ENCODE data around the gene THSD7B. TPM values are rescaled to one million over a fixed set of nuclear protein-coding genes. Genes with fewer than 3 reads are reported as not detected.
A peak's percentile ranks its signal among the peaks of the same experiment; 100 is the strongest.

Gene THSD7B
- total and polyA plus RNA-seq, 2 donors from 2014 or later, result 0.34 to 0.85 TPM

DNA sequence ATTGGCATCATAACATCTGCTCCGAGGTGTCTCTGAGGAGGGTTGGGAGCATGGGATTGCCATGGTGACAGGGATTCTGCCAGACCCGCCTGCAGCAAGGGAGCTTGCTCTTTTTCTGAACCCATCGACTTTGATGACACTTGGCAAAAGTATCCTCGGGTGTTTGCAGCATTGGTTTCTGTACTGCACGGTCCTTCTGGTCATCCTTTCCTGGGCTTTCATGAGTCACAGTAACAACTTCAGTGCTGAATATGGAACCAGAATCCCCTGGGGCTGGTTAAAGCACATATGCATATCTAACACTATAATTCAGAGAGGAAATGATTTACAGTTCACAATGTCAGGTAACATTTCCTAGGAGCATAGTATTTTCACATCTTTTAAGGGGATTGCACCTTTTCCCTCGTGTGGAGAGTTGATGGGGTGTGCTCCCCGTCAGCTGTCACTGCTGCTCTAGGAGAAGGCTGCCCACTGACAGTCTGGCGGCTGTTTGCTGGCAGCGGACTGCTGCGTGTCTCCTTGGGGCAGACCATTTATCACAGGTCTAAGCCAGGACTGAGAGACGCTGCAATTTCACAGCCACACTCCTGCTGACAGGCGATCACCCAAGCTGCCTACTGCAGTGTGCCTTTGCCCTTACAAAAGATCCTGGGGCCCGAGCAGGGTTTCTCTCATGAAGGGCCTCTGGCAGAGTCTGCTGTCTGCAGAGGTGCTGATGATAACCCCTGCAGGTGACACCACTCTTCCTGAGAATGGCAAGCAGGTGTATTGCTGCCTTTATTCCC lies 425.3 kb downstream of the THSD7B start:
- Histone ChIP-seq H3K36me3 (ENCODE audit: control insufficient read depth in 2 of 3, insufficient read depth in 3 of 3, low read length in 3 of 3) (no peaks in the 10 kb centered on the region), H3K4me3 (ENCODE audit: low read length in 3 of 3) (no peak overlapping the region), H3K27ac (ENCODE audit: low read depth in 2 of 2, low read length in 2 of 2) (no peak overlapping the region), H3K9me3 (ENCODE audit: control insufficient read depth in 2 of 3, insufficient read depth in 1 of 3, low read length in 3 of 3) (no peaks in the 10 kb centered on the region), H3K9ac (ENCODE audit: low read length in 3 of 3) (no peak overlapping the region), H3K4me1 (ENCODE audit: control insufficient read depth in 2 of 3, insufficient read depth in 2 of 3, low read depth in 1 of 3, low read length in 3 of 3) (no peaks in the 10 kb centered on the region), H3K27me3 (ENCODE audit: control insufficient read depth, insufficient read depth, low read length) (no peaks in the 10 kb centered on the region)
- FAIRE-seq (no peak), DNase-seq (peak in 3 of 5 donors; percentile 7 to 33 (median 17))
- TF ChIP-seq, protein P1, sequence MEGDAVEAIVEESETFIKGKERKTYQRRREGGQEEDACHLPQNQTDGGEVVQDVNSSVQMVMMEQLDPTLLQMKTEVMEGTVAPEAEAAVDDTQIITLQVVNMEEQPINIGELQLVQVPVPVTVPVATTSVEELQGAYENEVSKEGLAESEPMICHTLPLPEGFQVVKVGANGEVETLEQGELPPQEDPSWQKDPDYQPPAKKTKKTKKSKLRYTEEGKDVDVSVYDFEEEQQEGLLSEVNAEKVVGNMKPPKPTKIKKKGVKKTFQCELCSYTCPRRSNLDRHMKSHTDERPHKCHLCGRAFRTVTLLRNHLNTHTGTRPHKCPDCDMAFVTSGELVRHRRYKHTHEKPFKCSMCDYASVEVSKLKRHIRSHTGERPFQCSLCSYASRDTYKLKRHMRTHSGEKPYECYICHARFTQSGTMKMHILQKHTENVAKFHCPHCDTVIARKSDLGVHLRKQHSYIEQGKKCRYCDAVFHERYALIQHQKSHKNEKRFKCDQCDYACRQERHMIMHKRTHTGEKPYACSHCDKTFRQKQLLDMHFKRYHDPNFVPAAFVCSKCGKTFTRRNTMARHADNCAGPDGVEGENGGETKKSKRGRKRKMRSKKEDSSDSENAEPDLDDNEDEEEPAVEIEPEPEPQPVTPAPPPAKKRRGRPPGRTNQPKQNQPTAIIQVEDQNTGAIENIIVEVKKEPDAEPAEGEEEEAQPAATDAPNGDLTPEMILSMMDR (IDR thresholded peaks at IDR 0.05; ENCODE audit: borderline replicate concordance, extremely low read depth, insufficient read depth), result no peak
- intact Hi-C loops (cut with DNase I), result no loop called here

DNA sequence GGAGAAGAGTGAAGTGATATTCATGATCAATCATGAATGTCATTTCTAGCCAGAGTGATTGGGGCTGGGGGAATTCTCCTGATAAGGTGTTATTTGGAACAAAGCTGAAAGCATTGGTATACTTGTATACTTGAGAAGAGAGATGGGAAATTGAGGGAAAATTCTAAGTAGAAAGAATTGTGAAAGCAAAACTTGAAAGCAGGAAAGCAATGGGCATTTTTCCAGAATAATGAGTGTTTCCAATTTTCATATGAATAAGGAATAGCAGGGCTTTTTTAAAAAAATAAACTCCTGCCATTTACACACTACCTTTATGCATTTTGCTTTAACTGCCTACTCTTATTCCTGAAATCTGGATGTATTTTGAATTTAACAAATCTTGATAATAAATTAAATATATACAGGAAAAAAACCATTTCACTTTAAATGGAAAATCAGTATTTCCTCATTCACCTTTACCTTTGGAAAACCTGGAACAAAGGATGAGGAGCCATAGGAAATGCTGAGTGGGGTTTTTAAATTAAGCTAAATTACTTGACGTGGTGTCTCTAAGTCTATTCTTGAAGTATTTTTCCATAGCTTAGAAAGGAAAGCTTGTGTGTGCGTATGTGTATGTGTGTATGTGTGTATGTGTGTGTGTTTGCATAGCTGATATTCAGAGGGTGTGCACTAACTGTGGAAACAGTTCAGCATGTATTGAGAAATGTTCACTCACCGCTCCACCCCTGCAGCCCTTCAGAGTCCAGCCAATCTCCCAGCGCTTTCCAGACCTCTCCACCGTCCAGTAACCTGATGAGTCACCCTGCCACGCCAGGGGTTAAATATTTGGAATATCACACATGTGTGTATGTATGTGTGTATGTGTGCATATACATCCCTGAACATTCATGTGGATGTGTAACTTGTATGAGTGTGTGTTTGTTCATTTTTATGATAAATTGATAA lies 427.3 kb downstream of the THSD7B start:
- Histone ChIP-seq H3K9me3 (ENCODE audit: control insufficient read depth in 2 of 3, insufficient read depth in 1 of 3, low read length in 3 of 3) (no peaks in the 10 kb centered on the region), H3K4me3 (ENCODE audit: low read length in 3 of 3) (no peak overlapping the region), H3K9ac (ENCODE audit: low read length in 3 of 3) (no peak overlapping the region), H3K4me1 (ENCODE audit: control insufficient read depth in 2 of 3, insufficient read depth in 2 of 3, low read depth in 1 of 3, low read length in 3 of 3) (no peaks in the 10 kb centered on the region), H3K27me3 (ENCODE audit: control insufficient read depth, insufficient read depth, low read length) (no peaks in the 10 kb centered on the region), H3K27ac (ENCODE audit: low read depth in 2 of 2, low read length in 2 of 2) (no peak overlapping the region), H3K36me3 (ENCODE audit: control insufficient read depth in 2 of 3, insufficient read depth in 3 of 3, low read length in 3 of 3) (no peaks in the 10 kb centered on the region)
- TF ChIP-seq, protein P1 (IDR thresholded peaks at IDR 0.05; ENCODE audit: borderline replicate concordance, extremely low read depth, insufficient read depth), result no peak
- FAIRE-seq (no peak), DNase-seq (no peak)
- intact Hi-C loops (cut with DNase I), result no loop called here

DNA sequence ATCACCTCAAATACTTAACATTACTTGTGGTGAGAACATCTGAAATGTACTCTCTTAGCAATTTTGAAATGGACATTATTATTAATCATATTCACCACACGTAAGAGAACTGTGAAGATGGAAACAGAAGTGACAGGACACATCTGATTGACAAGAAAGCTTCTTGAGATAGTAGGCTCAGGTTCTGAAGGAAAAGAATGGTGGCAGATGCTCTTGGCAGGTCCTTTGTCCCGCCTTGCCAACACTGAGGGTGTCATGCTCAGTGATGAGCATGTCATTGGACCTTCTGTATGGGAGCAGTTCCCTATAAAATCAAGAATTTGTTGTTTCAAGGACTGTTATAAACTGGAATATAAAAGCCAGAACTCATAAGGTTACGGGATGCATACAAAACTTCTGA lies 428.1 kb downstream of the THSD7B start:
- no peak overlapping the region for H3K9ac ChIP-seq (ENCODE audit: low read length in 3 of 3)
- intact Hi-C loops (cut with DNase I), result no loop called here
- FAIRE-seq (no peak), DNase-seq (no peak)
- no peaks in the 10 kb centered on the region for H3K4me1 ChIP-seq (ENCODE audit: control insufficient read depth in 2 of 3, insufficient read depth in 2 of 3, low read depth in 1 of 3, low read length in 3 of 3)
- no peaks in the 10 kb centered on the region for H3K36me3 ChIP-seq (ENCODE audit: control insufficient read depth in 2 of 3, insufficient read depth in 3 of 3, low read length in 3 of 3)
- H3K9me3 ChIP-seq (ENCODE audit: control insufficient read depth in 2 of 3, insufficient read depth in 1 of 3, low read length in 3 of 3), result no peaks in the 10 kb centered on the region
- no peaks in the 10 kb centered on the region for H3K27me3 ChIP-seq (ENCODE audit: control insufficient read depth, insufficient read depth, low read length)
- no peak overlapping the region for H3K27ac ChIP-seq (ENCODE audit: low read depth in 2 of 2, low read length in 2 of 2)
- no peak overlapping the region for H3K4me3 ChIP-seq (ENCODE audit: low read length in 3 of 3)
- TF ChIP-seq, protein P1 (IDR thresholded peaks at IDR 0.05; ENCODE audit: borderline replicate concordance, extremely low read depth, insufficient read depth), result no peak
